ENCODE results near the gene ANXA6.

The ANXA6 gene

DNA sequence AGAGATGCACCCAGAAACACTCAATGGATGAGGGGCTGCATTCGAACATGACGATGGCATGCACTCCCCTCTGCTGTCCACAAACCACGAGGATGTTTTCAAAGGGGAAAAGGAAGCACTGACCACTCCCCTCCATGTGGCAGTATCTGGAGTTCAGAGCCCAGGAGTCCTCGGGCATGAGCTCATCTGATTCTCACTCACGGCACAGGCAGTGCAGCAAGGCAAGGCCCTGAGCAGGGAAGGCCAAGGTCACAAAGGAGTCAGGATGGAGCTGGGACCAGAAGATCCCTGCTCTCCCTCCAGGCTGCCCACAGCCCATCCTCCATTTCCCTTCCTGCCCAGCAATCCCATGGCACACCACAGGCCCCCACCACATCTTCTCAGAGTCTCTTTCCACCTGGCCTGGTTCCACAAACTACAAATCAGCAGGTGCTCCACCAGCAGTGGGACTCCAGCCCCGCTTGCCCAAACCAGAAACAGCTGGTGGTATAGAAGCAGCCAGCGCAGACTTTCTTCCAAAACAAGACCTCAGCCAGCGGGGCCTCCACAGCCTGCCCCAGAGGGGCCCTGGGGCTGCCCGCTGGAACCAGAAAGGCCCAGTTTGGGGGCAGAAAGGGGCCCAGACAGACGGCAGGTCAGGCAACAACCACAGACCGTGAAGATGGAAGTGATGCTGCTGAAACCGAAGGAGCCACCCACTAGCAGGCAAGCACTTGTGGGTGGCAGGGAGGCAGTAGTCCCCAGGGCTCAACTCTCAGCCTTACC lies 89.0 kb downstream of the ANXA6 start:
- FAIRE-seq, result no peak
- no peak for DNase-seq (ENCODE audit: insufficient read length, low spot score)

DNA sequence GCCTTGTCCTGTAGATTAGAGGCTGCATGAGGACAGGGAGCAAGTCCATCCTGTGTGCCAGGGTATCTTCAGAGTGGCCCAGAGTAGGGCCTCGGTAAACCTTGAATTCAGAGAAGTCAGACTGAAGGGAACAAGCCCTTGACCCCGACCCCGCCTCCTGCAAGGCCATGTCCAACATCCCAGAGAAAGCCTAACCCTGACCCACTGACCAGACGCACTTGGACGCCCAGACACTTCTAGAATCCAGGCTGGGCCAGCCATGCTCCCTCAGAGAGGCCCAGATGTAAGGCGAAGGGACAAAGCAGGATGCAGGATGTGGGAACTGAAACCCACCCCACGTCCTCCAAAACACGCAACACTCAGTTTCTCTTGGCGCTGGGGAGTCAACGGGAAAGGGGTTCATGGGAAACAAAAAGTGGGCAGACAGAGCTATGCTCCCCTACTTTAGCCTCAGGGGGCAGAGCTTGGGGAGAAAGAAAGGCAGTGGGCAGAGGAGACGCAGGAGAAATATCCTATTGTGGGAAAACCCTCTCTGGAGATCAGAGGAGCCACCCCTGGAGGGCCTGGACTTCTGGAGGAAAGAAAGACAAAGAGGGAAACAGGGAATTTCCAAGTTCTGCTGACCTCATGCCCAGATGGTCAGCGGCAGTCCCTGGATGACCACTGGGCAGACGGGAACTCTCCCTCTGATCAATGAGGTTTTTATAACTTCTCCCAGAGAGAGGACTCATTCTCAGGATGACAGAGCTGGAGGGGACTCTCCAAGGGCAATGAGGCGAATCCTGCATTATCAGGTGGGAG lies 89.7 kb downstream of the ANXA6 start:
- no peak for FAIRE-seq
- DNase-seq (ENCODE audit: insufficient read length, low spot score), result no peak

DNA sequence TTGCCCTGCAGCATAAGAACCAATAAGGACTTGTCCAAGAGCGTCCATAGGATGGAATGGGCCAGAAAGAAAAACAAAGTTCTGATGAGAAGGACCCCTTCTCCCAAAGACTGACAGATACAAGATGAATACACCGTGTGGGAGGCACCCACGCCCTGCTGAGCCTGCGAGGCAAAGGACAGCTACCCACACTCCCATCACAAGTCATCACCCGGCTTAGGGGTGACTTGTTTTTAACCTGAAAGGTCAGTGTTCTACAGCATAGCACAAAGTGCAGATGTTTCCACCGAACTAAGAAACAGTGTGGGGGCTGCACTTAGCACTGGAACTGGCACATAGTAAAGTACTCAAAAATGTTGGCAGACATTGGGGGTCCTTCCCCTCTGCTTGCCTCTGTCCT lies 90.7 kb downstream of the ANXA6 start:
- FAIRE-seq (no peak), DNase-seq (ENCODE audit: insufficient read length, low spot score) (no peak)

DNA sequence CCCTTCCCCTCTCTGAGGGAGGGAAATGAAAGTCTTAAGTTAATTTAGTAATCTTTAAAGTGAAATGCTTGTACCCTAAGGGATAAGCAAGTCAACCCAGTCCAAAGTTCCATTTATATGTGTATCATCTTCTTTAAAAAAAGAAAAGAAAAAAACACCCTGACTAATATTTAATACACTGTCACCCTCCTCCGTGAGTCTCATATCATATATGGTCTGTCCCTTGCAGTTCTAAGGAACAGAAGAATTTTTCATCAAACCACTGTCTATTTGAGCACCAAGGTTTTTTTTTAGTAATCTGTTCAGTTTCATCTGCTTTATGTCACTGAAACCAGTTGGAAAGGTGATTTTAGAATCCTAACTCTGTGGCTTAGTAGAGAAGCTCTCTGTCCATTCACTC lies 92.0 kb downstream of the ANXA6 start:
- DNase-seq (ENCODE audit: insufficient read length, low spot score), result no peak
- FAIRE-seq, result no peak

DNA sequence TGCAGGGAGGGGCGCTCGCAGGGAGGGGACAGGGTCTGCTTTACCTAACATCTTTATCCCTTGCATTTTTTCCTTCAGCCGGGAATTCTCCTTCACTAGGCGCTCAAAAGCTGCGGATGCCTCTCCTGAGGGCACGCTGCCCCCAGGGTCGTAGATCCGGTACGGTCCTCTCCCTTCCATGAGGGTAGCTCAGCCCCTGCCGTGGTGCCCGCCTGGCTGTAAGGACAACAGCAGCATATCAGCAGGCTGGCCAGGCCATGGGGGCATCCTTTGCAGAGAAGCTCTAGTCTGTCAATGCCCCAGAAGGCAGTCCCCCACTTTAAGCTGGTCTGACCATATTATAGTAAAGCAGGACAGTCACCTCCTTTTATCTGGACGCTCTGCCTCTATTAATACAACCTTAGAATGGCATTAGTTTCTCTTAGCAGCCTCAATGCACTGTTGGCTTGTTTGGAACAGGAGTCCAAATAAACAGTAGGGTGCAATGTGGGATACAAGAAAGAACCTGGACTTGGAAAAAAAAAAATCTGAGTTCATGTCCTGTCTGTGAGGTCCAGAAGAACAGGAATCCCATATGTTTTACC lies 92.6 kb downstream of the ANXA6 start:
- FAIRE-seq (no peak), DNase-seq (ENCODE audit: insufficient read length, low spot score) (no peak)

DNA sequence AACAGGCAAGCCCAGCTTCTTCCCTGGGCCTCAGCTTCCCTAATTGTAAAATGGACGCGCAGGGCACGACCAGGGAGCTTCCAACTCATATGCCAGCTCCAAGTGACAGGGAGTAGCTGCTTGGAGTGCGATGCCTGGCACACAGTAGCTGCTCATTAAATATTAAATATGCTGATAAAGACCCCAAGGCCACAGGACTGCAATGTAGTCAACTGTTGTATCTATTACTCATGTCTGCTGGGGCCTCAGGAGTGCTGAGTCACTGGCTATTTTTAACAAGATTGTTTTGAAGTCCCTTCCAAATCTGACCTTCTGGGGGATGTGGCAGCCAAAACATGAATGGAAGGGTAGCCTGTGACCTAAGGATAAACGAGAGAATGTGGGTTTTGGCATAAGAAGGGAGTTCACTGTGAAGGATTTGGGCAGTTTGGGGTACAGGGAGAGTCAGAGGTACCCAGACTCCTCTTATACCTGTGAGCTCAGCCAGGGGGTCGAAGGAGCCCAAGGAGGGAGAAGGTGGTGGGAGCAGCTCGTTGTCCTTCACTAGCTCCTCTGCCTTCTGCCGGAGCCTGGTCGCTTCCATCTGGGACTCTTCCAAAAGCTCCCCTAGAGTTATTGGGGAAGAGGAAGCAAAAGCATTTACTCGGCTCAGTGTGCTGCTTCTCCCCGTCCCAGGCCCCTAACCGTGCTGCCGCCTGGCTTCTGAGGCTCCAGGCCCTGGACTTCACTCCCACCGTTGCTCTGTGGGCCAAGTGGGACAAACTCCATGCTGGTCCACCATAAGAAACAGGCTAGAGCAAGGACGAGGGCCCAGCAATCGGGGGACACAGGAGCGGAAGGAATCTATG lies 94.2 kb downstream of the ANXA6 start:
- no peak for DNase-seq (ENCODE audit: insufficient read length, low spot score)

DNA sequence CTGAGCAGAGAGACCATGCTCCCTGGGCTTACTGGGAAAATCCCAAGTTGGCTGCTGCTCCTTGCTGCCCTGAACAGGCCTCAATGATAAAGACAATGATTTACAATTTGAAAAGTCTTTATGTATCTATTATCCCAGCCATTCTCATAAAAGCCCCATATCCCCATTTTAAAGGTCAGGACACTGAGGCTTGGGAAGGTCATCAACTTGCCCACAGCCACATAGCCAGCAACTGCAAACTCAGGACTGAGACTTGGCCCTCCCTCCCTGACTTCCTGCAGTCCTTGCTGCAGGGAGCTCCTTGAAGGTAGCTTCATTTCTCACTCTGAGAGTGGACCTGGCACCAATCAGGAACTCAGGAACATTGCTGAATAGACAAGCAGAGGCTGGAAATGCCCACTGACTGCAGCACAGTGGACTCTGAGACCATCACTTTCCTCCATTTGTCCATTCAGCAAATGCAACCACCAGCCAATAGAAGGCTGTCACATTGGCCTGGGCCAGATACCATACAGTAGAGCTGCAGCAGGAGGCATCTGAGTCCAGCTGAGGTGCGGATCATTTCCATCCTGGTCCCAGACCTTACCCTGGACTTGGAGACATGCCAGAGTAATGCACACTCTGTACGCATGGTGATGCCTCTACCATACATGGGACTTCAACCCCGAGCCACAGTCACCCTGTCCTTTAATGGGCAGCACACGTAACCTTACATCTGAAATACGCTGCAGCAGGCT lies 95.0 kb downstream of the ANXA6 start:
- DNase-seq (ENCODE audit: insufficient read length, low spot score) (no peak), FAIRE-seq (no peak)

More for the DNA sequence above, 94.2 kb downstream of the ANXA6 start:
- FAIRE-seq, result no peak

DNA sequence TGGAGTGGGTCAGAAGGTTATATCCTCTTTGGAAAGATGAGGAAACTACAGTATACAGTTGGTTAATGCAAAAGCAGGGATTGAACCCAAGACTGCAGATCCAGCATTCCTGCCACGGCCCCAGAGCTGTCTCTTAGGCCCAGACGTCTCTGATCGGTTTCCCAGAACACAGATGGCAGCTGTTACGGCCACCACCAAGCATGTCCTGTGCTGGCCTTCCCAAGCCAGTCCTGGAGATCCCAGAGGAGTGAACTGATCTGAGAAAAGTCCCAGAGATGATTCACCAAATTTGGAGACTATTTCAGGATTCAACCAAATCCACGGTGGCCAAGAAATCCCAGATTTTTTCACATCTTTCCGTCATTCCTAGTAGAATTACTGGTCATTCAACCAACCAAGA lies 96.8 kb downstream of the ANXA6 start:
- FAIRE-seq (no peak), DNase-seq (ENCODE audit: insufficient read length, low spot score) (no peak)

DNA sequence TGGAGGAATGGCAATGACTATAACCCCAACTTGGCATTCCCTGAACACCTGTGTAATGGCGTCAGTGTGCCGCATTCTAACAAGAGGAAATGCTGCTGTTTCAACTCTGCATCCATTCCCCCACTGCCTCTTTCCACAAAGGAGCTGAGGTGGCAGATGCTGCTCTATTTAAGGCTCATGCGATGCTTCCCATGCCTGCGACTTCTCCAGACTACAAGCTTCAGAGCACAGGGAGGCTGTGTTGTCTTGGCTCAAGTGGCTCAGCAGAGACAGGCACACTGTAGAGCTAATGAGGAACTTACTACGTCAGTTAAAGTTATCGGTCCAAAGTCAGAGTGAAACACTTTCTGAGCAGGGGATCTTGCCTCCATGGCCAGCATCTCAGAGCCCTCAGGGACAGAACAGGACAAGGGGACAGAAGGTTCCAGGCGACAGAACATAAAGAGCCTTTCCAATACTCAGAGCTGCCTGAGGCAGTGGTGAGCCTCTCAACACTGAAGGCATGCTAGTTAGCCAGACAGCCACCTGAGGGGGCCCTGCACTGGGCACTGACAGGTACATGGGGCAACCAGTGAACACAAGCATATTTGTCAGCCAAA lies 98.6 kb downstream of the ANXA6 start:
- DNase-seq (ENCODE audit: insufficient read length, low spot score) (no peak), FAIRE-seq (no peak)

DNA sequence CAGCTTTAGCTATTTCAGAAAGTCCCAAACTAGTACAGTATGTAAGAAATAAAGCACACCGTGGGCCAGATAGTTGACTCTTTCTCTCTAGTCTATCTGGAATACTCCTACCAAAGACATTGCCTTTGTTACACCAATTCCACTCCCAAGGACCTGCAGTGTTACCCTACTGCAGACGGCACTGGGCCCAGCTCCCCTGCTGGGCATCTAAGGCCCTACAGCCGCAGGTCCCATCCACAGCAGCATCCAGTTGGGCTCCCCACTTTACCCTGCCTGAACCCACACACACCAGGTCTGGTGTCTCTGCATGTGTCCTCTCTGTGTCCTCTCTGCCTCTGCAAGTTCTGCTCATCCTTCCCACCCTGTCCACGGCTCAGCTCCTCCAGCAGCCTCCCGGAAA lies 99.3 kb downstream of the ANXA6 start:
- DNase-seq (ENCODE audit: insufficient read length, low spot score) (no peak), FAIRE-seq (no peak)

DNA sequence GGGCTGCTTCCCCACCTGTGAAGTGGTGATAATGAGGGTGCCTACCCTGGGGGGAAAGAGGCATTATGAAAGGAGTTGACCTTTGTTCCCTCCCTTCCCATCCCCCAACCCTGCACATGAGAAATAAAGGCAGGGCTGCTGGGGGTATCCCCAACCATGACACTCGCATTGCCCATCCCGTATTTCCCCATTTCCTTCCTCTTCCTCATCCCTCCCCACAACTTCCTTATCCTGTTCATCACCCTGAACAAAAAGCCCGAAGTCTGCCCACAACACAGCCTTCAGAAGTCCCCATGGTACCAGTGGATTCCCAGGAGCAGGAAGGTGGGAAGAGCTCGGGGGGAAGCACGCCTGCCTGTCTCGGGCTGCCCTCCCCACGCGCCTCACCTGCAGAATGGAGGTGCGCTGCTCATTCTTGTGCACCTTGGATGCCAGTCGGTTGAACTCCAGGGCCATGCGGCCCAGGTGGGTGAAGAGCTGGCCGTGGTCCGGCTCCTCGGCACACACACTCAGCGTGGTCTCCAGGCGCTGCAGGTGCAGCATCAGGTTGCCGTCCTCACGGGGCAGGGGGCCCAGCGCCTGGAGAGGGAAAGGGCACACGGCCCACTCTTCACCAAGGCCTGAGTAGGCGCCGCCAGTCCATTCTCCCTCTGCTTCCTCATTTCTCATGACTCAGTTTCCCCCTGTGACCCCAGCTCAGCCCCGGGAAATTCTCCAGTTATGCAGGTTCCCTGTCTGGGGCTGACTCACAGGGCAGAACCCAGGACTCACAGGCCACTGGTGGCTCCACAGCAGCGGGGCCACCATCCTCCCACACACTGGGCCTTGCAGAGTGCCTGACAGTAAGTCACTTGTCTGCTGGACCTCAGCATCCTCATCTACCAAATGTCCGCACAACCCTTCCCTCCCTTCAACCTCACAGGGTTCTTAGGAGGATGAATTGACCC lies 100.9 kb downstream of the ANXA6 start:
- no peak for DNase-seq (ENCODE audit: insufficient read length, low spot score)
- FAIRE-seq, result no peak

DNA sequence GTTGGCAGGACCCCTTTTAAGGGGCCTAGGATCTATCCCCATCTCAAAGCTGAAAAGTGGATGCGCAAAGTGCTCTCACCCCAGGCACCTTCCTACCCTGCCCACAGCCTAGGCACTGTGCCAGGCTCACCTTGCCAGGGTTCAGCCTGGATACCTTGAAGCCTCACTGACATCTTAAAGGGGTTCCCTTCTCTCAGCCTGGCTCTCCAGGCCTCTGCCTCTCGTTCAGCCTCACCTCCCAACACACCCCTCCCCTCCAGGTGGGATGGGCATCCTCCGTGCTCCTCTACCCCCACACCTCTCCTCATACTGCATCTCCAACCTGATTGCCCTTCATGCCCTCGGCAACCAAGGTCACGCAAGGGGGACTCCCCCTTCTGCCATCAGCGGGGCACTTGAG lies 102.2 kb downstream of the ANXA6 start:
- FAIRE-seq, result no peak
- DNase-seq (ENCODE audit: insufficient read length, low spot score), result no peak

DNA sequence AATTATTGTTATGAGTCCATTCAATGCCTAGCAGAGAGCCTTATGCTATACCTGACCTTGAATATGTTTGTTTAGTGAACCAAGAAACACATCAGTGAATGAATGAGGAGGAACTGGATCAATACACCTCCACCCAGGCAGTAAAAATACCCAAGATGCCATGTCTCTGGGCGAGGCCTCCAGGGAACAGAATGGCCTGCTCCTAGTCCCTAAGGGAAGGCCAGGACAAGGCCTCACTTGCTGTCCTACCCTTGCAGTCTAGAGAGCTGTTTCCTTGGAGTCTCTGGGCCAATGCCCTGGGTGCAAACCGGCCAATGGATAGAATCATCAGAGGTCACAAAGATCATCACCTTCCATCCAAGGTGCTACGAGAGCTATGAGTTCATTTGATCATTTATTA lies 102.9 kb downstream of the ANXA6 start:
- no peak for DNase-seq (ENCODE audit: insufficient read length, low spot score)
- no peak for FAIRE-seq

DNA sequence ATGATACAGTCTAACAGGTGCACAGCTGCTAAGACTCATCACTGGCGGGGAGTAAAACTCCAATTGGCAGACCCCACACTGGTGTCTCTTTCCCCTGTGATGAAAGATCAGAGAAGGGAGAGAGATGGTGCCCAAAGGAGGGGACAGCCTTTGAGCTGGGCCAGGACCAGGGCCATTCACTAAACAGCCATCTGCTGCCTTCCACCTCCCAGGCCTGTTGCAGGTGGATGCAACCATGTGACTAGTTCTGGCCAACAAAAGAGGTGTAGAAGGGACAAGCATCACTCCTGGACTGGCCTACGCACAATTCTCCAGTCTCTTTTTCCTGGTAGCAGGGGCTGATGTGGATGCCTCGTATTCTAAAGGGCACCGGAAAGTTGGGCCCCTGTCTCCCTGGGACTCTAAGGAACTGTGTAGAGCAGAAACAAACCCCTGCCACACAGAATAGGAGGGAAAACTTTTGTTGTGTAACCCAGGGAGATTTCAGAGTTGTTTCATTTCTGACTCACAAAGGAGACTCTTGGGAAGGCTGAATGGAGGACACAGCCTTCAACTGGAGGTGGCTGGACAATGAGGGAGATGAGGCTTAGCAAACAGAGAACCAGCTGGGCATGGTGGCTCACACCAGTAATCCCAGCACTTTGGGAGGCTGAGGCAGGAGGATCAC lies 103.7 kb downstream of the ANXA6 start:
- no peak for DNase-seq (ENCODE audit: insufficient read length, low spot score)
- no peak for FAIRE-seq

DNA sequence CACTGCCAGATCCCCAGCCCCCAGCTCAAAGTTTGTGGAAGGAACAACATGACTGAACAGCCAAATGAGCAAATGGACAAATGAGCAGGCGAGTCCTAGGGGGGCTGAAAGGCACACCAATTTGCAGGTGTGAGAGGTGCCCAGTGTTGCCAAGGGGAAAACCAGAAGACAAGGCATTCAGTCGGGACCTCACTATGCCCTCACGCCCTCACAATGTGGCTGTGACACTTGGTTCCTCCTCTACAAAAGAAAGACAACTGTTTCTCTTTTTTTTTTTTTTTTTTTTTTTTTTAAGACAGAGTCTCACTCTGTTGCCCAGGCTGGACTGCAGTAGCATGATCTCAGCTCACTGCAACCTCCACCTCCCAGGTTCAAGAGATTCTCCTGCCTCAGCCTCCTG lies 104.7 kb downstream of the ANXA6 start:
- no peak for FAIRE-seq

DNA sequence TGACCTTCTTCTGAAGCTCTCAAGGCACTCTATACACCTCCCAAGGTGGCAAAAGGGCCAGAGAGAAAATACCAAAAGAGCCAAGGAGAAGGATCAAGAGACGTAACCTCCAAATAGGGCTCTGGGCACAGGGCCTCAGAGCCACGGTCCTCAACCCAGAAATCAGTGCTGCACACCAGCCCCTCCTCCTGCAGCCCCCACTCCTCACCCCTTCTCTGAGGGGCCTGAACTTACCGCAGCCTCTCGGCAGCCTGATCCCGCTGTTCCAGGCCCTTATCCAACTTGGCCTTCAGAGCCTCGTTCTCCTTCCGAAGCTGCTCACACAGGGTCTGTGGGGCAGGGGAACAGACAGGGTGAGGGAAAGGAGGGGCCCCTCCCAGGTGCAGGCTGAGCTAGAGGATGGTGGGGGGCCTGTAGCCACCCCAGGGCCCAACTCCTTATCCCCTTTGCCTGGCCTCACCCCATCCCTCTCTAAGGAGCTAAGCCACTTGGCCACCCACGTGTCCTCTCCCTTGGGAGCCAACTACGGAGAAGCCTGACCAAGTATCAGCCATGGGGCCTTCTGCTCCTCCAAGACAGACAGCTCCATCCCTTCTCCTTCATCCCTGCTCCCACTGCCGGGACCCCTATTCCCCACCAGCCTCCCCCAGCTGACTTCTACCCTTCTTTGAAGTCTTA lies 105.5 kb downstream of the ANXA6 start:
- FAIRE-seq (no peak), DNase-seq (ENCODE audit: insufficient read length, low spot score) (no peak)

More for the DNA sequence above, 104.7 kb downstream of the ANXA6 start:
- no peak for DNase-seq (ENCODE audit: insufficient read length, low spot score)

DNA sequence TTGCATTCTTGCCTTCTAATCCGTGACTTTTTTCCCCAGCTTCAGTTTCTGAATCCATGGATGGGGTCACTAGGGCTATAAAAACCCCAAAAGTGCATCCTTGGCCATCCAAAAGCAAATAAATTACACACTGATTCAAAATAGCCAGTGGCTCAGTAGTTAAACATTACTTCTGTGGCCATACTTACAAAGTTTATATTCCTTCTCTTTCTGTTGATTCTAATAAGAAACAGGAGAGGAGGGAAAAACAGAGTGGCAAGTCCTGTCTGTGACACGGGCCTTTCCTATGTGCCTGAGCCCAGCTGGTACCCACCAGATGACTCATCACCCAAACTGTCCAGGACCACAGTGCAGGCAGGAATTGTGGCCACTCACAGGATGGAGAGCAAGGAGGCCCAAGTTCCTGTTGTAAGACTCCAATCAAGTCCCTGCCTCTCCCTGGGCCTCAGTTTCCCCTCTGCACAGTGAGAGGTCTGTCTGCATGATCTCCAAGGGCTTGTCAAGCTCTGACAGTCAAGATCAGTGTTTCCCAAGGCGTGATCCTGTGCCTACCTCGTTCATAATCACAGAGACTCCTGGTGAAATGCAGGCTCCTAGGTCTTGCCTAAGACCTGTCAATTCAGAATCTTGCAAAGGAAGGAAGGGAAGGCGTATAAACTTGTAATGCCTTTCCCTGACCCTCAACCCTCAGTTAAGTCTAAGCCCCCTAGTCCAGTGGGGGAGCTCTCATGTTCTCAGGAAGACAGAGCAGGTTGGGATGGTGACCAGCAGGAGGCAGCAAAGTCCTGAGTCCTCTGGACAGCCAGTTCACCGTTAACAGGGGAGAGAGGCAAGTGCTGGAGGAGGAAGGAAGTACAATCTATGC lies 106.3 kb downstream of the ANXA6 start:
- peak; percentile 83 for DNase-seq (ENCODE audit: insufficient read length, low spot score)
- FAIRE-seq, result peak; percentile 23

All from HTR-8/SVneo (cell line).